Mesothelial cell of epicardium (in vitro differentiated cells): ENCODE measurements around the gene ARL16. TPM values are rescaled to one million over a fixed set of nuclear protein-coding genes. Genes with fewer than 3 reads are reported as not detected.

Source experiments
- DNase-seq, 2 experiments: peaks; one replicate each; pipeline ENCODE4 v3.0.0; 2021; ENCODE audit warnings: low spot score in 2 of 2; ENCODE audit not compliant: unreplicated experiment in 2 of 2
- H3K27ac Mint-ChIP-seq: 2 replicates; pipeline ENCODE4 v1.8.0; 2021; ENCODE audit warnings: mixed read lengths
- H3K27me3 Mint-ChIP-seq: 2 replicates; pipeline ENCODE4 v1.8.0; 2021; ENCODE audit warnings: low read depth, mixed read lengths
- H3K36me3 Mint-ChIP-seq: 2 replicates; pipeline ENCODE4 v1.8.0; 2021; ENCODE audit warnings: mixed read lengths
- H3K4me1 Mint-ChIP-seq: 2 replicates; pipeline ENCODE4 v1.8.0; 2021; ENCODE audit warnings: mixed read lengths
- H3K4me3 Mint-ChIP-seq: 2 replicates; pipeline ENCODE4 v1.8.0; 2021; ENCODE audit warnings: mild to moderate bottlenecking, moderate library complexity, mixed read lengths
- H3K9me3 Mint-ChIP-seq: 2 replicates; pipeline ENCODE4 v1.8.0; 2021; ENCODE audit warnings: mixed read lengths
- CTCF ChIP-seq: fragments of 200-600 bp; sonication (generic); IDR thresholded peaks from one replicate; pipeline ENCODE4 v1.5.0; 2021; ENCODE audit warnings: antibody characterized with exemption; ENCODE audit not compliant: unreplicated experiment
- total RNA-seq: library from RNA; stranded (reverse); gene quantifications from 3 replicates; pipeline ENCODE4 v1.2.1, GENCODE V29; 2021

The ARL16 gene
- total RNA-seq, 1 donor from 2014 or later, result 42.8 TPM

DNA sequence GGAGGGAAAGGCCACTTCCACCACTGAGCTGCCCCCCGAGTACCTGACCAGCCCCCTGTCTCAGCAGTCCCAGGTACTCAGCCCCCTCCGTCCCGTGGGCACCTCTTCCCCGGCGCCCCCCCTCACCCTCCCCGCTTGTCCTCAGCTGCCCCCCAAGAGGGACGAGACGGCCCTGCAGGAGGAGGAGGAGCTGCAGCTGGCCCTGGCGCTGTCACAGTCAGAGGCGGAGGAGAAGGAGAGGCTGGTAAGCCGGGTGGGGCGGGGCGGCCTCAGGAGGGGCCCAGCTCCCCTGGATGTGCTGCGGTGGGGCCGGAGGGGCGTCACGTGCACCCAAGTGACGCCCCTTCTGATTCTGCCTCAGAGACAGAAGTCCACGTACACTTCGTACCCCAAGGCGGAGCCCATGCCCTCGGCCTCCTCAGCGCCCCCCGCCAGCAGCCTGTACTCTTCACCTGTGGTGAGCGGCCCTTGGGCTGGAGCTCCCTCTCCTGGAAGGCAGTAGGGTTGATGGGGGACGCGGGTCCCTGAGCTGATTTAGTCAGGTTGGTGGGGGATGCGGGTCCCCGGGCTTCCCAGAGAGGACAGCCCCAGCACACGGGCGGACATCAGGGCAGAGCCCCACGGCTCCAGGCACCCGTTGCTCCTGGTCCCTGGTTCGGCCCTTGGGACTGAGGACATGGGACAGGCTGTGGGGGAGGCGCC, 10.1 kb upstream of the ARL16 start:
- H3K4me1 Mint-ChIP-seq, result no peaks in the 10 kb centered on the region
- no peak overlapping the region for H3K27ac Mint-ChIP-seq
- H3K36me3 Mint-ChIP-seq, result peaks cover 28% of the 10 kb centered on the region
- TF ChIP-seq CTCF, result no peak
- H3K4me3 Mint-ChIP-seq, result no peak overlapping the region
- H3K27me3 Mint-ChIP-seq, result no peaks in the 10 kb centered on the region
- H3K9me3 Mint-ChIP-seq, result no peaks in the 10 kb centered on the region
- no peak for DNase-seq

DNA sequence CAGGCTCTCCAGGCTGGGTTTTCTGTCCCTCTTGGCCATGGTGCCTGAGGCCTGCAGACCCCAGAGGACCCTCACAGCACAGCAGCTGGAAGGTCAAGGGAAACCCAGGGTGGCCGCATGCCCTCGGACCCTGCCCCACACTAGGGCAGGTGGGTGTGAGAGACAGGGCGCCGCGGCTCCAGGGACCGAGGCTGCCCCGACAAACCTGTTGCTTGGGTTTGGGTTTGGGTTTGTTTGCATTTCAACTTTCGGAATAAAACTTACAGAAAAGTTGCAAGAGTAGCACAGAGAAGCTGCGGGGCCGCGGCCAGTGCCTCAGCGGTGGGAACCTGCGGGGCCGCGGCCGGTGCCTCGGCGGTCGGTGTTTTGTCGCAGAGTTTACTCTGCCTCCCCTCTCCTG, 8.0 kb upstream of the ARL16 start:
- Mint-ChIP-seq H3K27ac (no peak overlapping the region), H3K27me3 (no peaks in the 10 kb centered on the region), H3K36me3 (peaks cover 10% of the 10 kb centered on the region), H3K4me3 (no peak overlapping the region), H3K4me1 (no peaks in the 10 kb centered on the region), H3K9me3 (no peaks in the 10 kb centered on the region)
- no peak for TF ChIP-seq CTCF
- no peak for DNase-seq

GRCh38 chr17:81691196-81691595, 7.6 kb upstream of the ARL16 start:
- H3K27ac Mint-ChIP-seq, result no peak overlapping the region
- no peaks in the 10 kb centered on the region for H3K27me3 Mint-ChIP-seq
- no peak for DNase-seq
- no peak for TF ChIP-seq CTCF
- H3K4me3 Mint-ChIP-seq, result no peak overlapping the region
- no peaks in the 10 kb centered on the region for H3K4me1 Mint-ChIP-seq
- H3K36me3 Mint-ChIP-seq, result peaks cover 13% of the 10 kb centered on the region
- H3K9me3 Mint-ChIP-seq, result no peaks in the 10 kb centered on the region

DNA sequence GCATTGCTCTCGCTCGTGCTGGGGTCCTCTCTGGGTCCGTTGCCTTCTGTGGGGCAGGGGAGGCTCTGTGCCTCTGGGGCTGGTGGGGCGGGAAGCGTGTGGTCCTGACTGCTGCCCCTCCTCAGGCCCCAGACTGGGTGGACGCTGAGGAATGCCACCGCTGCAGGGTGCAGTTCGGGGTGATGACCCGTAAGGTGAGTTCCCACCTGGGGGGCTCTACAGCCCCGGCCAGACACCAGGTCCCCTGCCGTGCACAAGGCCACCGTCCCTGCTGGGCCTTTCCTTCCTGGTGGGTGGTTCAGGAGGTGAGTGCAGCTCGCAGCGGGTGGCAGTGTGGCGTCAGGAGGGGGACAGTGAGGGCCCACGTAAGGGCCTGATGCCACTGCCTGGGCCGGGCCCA, 7.0 kb upstream of the ARL16 start:
- Mint-ChIP-seq H3K9me3 (no peaks in the 10 kb centered on the region), H3K4me1 (peaks cover under 1% of the 10 kb centered on the region), H3K4me3 (no peak overlapping the region), H3K27me3 (no peaks in the 10 kb centered on the region), H3K36me3 (peaks cover 14% of the 10 kb centered on the region), H3K27ac (no peak overlapping the region)
- no peak for TF ChIP-seq CTCF
- DNase-seq, result no peak

- Mint-ChIP-seq H3K4me3 (no peak overlapping the region), H3K36me3 (peaks cover 14% of the 10 kb centered on the region), H3K4me1 (peaks cover 5% of the 10 kb centered on the region), H3K27ac (no peak overlapping the region), H3K27me3 (no peaks in the 10 kb centered on the region), H3K9me3 (no peaks in the 10 kb centered on the region)
- TF ChIP-seq CTCF, result no peak
- DNase-seq, result no peak
These were observed 6.5 kb upstream of the ARL16 start for GRCh38 chr17:81690066-81690465.
